NCI-H1436 (cell line): Measurements from ENCODE around the gene PPP6R2.

Source experiments
- DNase-seq: peaks from one replicate; lab custom pipeline; 2025; lab: John Stamatoyannopoulos, UW

PPP6R2 gene

DNA sequence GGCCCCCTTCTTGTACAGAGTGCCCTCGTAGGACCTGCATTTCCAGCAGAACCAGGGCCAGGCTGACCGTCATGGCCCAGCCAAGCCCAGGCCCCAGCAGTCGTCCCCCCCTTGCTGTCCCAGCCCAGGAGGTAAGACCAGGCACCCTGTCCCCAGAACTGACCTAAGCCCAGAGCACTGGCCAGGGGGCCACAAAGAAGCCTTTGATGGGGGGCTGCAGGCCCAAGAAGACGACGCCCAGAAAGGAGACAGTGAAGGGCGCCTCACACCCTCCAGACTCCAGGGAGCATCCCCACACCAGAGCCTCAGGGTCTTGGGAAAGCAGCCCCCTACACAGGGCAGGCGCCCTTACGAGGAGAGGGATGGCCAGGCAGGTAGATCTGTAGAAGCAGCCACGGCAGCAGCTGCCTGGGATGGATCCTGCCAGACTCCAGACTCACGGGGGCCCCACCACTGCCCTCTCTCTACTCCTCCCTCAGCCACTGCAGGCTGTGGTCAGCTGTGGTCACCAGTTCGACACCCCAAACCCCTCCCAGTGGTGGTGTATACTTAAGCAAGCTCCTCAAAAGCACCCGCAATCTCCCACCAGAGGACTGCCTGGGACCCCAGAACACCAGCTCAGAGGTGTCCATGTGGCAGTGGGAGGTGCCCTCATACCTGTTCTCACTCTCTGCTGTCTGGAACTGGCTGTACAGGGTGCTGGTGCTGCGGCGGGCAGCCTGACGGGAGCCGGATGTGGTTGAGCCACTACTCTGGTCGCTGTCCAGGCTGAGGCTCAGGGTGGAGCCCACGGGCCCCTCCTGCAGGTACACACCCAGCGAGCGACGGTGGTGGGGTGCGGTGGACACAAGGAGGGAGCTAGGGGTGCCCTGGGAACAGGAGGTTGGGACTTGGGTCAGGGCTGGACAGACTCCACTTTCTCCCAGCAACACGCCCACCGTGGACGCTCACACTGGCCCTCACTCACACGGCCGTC lies 104.7 kb downstream of the PPP6R2 start:
- no peak for DNase-seq

- no peak for DNase-seq
Measured at GRCh38 chr22:50452649-50453048, 109.5 kb downstream of the PPP6R2 start.

DNA sequence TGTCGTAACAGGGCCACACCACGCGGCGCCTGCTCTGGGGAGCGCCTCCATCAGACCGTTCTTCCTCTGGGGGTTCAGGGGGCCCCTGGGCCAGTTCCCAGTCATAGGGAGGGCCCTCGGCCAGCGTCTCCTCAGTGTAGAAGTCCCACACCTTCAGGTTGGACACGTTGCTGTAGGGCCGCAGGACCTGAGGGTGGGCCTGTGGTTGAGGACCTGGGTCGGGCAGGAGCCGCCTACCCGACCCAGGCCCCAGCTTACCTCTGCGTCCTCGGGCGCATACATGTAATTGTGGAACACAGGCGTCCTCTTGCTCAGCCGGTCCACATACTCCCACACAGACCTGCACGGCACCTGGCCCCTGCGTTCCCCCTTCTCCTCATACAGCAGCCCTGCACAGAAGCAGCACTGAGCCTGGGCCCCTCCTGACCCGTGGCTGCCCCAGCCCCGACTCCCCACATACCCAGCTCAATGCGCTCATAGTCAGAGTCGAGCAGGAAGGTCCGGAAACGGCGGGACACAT lies 111.5 kb downstream of the PPP6R2 start:
- DNase-seq = no peak

DNA sequence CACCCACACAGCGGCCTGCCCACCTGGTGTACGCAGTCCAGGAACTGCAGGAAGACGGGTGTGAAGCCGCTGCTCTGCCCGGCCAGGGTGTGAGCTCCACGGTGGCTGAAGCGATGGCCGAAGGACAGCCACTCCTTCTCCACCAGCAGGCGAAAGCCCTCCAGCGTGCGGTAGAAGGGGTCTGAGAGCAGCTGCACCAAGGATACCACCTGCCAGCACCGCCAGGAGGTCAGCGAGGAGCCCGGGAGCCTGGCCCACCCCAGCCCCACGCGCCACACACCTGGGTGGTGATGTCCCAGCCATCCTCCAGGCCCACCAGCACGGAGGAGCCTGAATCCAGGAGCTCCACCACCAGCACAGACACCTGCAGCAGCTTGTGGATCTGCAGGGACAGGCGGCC lies 112.1 kb downstream of the PPP6R2 start:
- DNase-seq = no peak

GRCh38 chr22:50456026-50456425 lies 112.9 kb downstream of the PPP6R2 start:
- DNase-seq = no peak

DNA sequence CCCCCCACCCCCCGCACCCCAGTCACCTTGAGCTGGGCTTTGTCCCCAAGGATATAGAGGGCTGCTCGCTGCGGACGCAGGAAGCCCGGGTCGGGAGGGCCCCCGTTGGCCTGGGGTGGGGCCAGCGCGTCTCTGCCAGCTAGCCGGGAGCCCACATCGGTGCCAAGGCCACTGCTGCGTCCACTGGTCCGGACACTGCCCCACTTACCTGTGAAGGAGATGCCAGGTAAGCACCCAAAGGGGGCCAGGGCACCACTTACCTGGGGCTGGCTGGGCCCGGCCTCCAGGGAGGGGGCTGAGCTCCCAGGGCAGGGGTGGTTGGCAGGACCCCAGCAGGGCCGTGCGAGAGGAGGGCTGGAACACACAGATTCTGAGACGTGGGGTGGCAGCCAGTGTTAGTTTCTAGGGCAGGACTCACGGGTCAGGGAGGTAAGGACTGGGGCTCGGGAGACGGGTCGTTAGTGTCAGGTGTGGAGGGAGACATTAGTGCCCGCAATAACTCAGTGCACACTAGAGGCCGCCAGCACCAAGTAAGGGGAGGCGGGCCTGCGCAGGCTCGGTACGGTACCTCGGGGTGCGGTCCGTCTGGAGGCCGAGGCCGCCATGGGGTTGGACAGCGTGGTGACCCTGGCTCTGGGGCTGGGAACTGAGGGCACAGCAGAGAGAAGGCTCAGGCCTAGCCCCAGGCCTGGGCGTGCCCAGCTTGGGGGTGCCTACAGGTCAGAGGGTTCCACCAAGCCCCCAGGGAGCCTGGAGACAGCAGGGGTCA lies 113.5 kb downstream of the PPP6R2 start:
- DNase-seq = no peak

DNA sequence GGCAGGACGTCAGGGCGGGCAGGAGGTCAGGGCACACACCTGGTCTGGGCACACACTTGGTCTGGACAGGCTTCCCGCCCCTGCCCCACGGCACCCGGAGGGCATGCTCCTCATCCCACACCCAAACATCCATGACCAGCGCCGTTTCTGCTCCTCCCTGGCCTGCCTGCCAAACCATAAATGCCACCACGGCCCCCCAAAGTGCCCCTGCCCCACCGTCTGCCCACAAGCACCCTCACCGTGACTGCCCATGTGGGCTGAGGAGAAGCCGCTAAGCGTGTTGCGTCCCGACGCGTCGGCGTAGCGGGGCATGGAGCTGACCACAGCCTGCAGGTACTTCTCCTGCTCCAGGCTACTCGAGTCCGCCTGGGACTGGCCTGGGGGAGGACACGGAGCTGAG lies 115.9 kb downstream of the PPP6R2 start:
- DNase-seq = no peak

DNA sequence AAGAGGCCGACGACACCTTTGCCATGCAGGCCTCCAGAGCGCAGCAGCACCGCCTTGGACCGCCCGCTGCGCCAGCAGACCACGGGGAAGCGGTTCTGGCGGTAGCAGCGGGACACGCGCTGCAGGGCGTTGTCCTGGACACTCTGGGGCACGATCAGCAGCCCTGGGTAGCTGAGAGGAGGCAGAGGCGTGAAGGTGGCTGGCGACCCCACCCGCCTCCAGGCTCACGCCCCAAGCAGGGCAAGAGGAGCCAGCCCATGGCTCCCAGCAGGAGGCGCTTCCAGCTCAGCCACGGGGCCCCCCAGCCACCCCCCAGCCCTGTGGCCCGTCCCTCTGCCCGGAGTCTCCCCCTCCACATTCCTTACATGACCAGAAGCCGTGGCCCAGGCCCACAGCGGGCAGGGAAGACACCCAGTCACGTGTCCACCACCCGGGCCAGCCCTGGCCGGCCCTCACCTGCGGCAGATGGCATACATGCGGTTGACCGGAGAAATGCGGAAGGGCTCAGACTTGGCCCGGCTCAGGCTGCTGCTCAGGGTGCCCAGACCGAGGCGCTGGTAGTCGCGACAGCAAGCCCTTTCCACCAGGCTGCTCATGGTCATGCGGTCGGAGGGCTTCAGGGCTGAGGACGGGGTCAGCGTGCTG lies 116.5 kb downstream of the PPP6R2 start:
- no peak for DNase-seq

- no peak for DNase-seq
Measured at GRCh38 chr22:50460938-50461337, 117.8 kb downstream of the PPP6R2 start.

DNA sequence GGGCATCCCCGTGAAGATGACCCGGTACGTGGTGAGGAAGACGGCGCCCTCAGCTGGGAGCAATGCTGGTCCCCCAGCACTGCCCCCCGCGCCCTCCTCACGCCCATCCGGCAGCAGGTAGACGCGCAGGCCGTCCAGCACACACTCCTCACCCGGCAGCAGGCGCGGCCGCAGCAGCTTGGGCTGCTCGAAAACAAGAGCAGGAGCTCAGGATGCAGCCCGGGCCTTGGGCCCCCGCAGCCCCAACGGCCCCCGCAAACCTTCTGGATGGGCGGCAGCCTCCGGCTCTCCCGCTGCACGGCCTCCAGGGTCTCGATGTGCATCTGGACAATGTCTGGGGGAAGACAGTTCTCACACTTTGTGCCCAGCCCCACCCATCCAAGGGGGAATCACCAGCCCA lies 118.4 kb downstream of the PPP6R2 start:
- DNase-seq = no peak

DNA sequence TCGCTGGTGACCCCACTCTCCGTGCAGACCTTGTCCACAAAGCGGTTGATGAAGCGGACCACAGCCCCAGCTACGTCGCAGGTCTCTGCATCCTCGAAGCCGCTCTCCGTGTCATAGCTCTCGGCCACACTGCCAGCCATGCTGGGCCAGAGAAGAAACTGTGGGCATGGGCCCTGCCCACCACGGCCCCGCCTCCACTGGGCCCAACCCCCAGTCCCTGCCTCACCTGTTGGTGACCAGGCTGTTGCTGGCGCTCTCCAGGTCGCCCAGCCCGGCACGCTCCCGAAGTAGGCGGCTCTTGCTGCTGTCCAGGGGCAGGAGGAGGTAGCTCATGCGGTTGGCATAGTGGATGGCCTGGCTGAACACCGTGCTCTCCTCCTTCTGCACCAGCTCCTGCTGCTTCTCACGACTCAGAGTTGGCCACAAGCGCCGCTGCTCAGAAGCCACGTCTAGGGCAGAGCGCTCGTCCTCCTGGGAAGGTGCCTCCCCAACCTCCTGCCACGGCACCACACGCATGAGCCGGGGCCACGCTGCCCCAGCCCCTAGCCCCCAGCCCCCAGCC lies 118.9 kb downstream of the PPP6R2 start:
- DNase-seq = no peak

GRCh38 chr22:50463188-50463900 lies 120.2 kb downstream of the PPP6R2 start:
- no peak for DNase-seq

- no peak for DNase-seq
Measured at GRCh38 chr22:50464451-50464850, 121.3 kb downstream of the PPP6R2 start.

- no peak for DNase-seq
Measured at GRCh38 chr22:50465066-50465930, 122.2 kb downstream of the PPP6R2 start.

DNA sequence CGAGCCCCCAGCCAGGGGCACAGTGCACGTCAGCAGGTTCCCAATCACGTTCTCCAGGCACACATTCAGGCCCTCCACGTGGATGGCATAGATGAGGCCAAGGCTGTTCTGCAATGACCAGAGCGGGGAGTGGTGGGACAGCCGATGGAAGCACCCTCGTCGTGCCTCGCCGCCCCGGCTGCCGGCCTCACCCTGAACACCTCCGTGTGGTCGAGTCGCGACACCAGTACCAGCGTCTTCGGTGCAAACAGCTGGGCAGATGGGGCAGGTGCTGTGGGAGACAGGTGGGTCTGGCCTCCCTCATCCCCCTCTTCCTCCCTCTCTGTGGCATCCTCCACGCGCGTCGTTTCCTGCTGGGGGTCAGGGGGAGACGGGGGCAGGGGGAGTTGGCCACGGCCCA lies 124.2 kb downstream of the PPP6R2 start:
- no peak for DNase-seq

DNA sequence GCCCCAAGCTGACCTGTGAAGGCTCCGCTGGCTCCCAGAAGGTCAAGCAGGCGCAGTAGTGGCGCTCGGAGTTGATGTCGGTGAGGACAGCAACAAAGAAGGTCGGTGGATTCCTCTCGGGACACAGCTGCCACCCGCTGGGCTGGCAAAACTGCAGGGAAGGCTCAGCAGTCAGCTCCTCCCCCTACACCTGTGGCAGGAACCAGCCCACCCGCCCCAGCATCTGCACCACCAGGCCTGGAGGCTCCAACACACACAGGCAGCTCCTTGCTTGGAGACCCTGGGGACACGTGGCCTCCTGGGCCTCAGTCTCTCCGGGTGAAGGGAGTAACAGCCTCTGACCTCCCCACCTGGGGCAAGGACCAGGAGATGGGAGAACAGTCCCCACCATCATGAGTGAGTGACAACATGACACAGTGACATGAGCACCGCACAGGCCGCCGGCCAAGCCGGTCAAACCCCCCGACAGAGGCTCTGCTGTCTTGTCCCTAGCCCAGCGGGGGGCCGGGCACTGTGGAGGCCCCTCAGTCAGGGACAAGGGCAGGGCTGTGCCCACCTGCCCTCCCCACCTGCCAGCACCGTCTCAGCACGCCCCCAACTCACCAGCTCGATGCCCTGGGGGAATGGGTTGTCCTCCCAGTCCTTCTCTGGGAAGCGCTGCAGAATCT lies 124.8 kb downstream of the PPP6R2 start:
- no peak for DNase-seq

- no peak for DNase-seq
Measured at GRCh38 chr22:50468626-50469025, 125.5 kb downstream of the PPP6R2 start.

- peak; percentile 84 for DNase-seq
Measured at GRCh38 chr22:50469377-50470305, 126.5 kb downstream of the PPP6R2 start.

DNA sequence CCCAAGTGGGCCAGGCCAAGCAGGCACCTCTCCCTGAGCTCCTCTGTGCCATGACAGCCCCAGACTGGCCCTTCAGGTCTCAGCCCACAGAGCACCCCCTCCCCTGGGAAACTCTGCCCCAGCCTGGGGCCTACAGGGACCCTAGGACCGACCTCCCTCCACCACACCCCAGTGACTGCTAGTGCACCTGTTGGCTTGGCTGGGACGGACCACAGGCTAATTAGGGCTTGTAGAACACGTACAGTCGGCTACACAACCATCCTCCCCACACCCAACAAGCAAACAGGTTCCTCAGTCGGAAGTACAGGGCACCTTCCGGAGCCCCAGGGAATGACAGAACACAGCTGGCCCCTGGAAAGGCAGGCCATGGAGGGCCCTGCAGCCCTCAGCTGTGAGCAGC lies 127.4 kb downstream of the PPP6R2 start:
- no peak for DNase-seq
